Caco-2 (cell line): Measurements from ENCODE around the gene MARS2. TPM values are rescaled to one million over a fixed set of nuclear protein-coding genes. Genes with fewer than 3 reads are reported as not detected.

Experiments used
- BruUV-seq: library from RNA; stranded (reverse); fragments of 400-500 nt; replicated peaks from 2 replicates; lab custom pipeline; 2021; lab: Mats Ljungman, UMichigan
- CTCF ChIA-PET: fragments of 300-600 bp; sonication (Branson Sonifier 250); formaldehyde crosslinking; loops from one replicate; lab custom pipeline; 2022; ENCODE audit warnings: antibody characterized with exemption; lab: Charles Lee
- POLR2A ChIA-PET: fragments of 300-600 bp; sonication (Branson Sonifier 250); formaldehyde crosslinking; loops from one replicate; lab custom pipeline; 2022; ENCODE audit warnings: antibody characterized with exemption; lab: Charles Lee
- DNase-seq, 2 experiments: peaks; one replicate each; pipeline versions ENCODE4 v3.0.0 to v3.0.0-alpha.2; 2020 to 2022
- H3K27me3 ChIP-seq: replicated peaks from 2 replicates; pipeline ENCODE4 v1.6.0; 2011; ENCODE audit warnings: low read length; ENCODE audit not compliant: control insufficient read depth, insufficient read depth
- H3K36me3 ChIP-seq: 2 replicates; pipeline ENCODE4 v1.5.1; 2011; ENCODE audit warnings: low read length; ENCODE audit not compliant: control insufficient read depth, insufficient read depth
- H3K4me1 ChIP-seq: fragments of 250-450 bp; sonication (Bioruptor Pico); 2 replicates; pipeline ENCODE4 v1.5.1; 2020; ENCODE audit warnings: mild to moderate bottlenecking
- H3K4me3 ChIP-seq: 2 replicates; pipeline ENCODE4 v1.5.1; 2011; ENCODE audit warnings: low read depth, mild to moderate bottlenecking, control low read depth, low read length
- H3K9me3 ChIP-seq: fragments of 250-450 bp; sonication (Bioruptor Pico); 2 replicates; pipeline ENCODE4 v1.5.1; 2020; ENCODE audit warnings: mild to moderate bottlenecking, moderate library complexity
- H3K27ac Mint-ChIP-seq: one replicate; pipeline ENCODE4 v1.8.0; 2022; ENCODE audit warnings: mixed read lengths; ENCODE audit not compliant: unreplicated experiment
- H3K27me3 Mint-ChIP-seq: one replicate; pipeline ENCODE4 v1.8.0; 2022; ENCODE audit warnings: mixed read lengths; ENCODE audit not compliant: insufficient read depth, unreplicated experiment
- H3K36me3 Mint-ChIP-seq: one replicate; pipeline ENCODE4 v1.8.0; 2022; ENCODE audit warnings: mild to moderate bottlenecking, mixed read lengths; ENCODE audit not compliant: insufficient read depth, unreplicated experiment
- H3K4me1 Mint-ChIP-seq: one replicate; pipeline ENCODE4 v1.8.0; 2022; ENCODE audit warnings: low read depth, mixed read lengths; ENCODE audit not compliant: unreplicated experiment
- H3K4me3 Mint-ChIP-seq: one replicate; pipeline ENCODE4 v1.8.0; 2022; ENCODE audit warnings: mild to moderate bottlenecking, moderate library complexity, mixed read lengths; ENCODE audit not compliant: unreplicated experiment
- H3K9me3 Mint-ChIP-seq: one replicate; pipeline ENCODE4 v1.8.0; 2022; ENCODE audit warnings: mixed read lengths; ENCODE audit not compliant: unreplicated experiment
- CTCF ChIP-seq, 2 experiments: fragments of 200-600 bp in 1 of 2; IDR thresholded peaks; 1 replicate in 1 of 2; 2 replicates in 1 of 2; pipeline versions ENCODE4 v1.5.1 to v1.8.0; 2011 to 2022; ENCODE audit warnings: antibody characterized with exemption in 1 of 2, control low read depth in 1 of 2, inconsistent platforms in 1 of 2, low read depth in 1 of 2, low read length in 1 of 2, mild to moderate bottlenecking in 1 of 2, moderate library complexity in 1 of 2; ENCODE audit not compliant: insufficient read depth in 1 of 2, severe bottlenecking in 1 of 2, unreplicated experiment in 1 of 2
- intact Hi-C: fragments of 100-400 bp; cut with micrococcal nuclease; formaldehyde crosslinking; loops from one replicate; pipeline ENCODE4 v1.10.0; 2022; ENCODE audit not compliant: unreplicated experiment
- total RNA-seq: library from RNA; stranded (reverse); gene quantifications from 2 replicates; pipeline ENCODE4 v1.2.3, GENCODE V29; 2022

Gene MARS2
- total RNA-seq, 1 experiment from 2014 or later = 13.1 TPM

- Mint-ChIP-seq H3K4me1 (no peaks in the 10 kb centered on the region), H3K27ac (no peak overlapping the region), H3K27me3 (no peaks in the 10 kb centered on the region), H3K9me3 (peaks cover 12% of the 10 kb centered on the region), H3K36me3 (no peaks in the 10 kb centered on the region), H3K4me3 (no peak overlapping the region)
- CTCF ChIA-PET = no interaction called here
- Histone ChIP-seq H3K9me3 (peaks cover 14% of the 10 kb centered on the region; the same call in 1 of the 2 replicates), H3K4me3 (no peak overlapping the region), H3K36me3 (no peaks in the 10 kb centered on the region), H3K27me3 (no peaks in the 10 kb centered on the region), H3K4me1 (no peaks in the 10 kb centered on the region)
- DNase-seq = no peak
- POLR2A ChIA-PET = interaction anchor here (0.5 to 0.7 kb wide), 2 partner anchors 14 to 525 kb away, joined by 3 to 4 read pairs; no protein-coding TSS in a partner anchor
- BruUV-seq = no TSS peak
- TF ChIP-seq CTCF (IDR thresholded peaks at IDR 0.05; ENCODE audit: insufficient read depth in 1 of 2, low read depth in 1 of 2, low read length in 1 of 2, severe bottlenecking in 1 of 2, unreplicated experiment in 1 of 2) = no peak
- intact Hi-C loops = no loop called here
These were observed 38.9 kb upstream of the MARS2 start for GRCh38 chr2:197666277-197666676.

GRCh38 chr2:197668296-197668695, 36.9 kb upstream of the MARS2 start:
- ChIA-PET CTCF (no interaction called here), POLR2A (no interaction called here)
- Histone ChIP-seq H3K27me3 (no peaks in the 10 kb centered on the region), H3K4me1 (no peaks in the 10 kb centered on the region), H3K36me3 (no peaks in the 10 kb centered on the region), H3K4me3 (no peak overlapping the region), H3K9me3 (peaks cover 14% of the 10 kb centered on the region; the same call in 1 of the 2 replicates)
- peaks cover 2% of the 10 kb centered on the region for H3K27me3 Mint-ChIP-seq
- no peak overlapping the region for H3K4me3 Mint-ChIP-seq
- peaks cover 12% of the 10 kb centered on the region for H3K9me3 Mint-ChIP-seq
- no peak for DNase-seq
- BruUV-seq = no TSS peak
- intact Hi-C loops = no loop called here
- TF ChIP-seq CTCF (IDR thresholded peaks at IDR 0.05; ENCODE audit: insufficient read depth in 1 of 2, low read depth in 1 of 2, low read length in 1 of 2, severe bottlenecking in 1 of 2, unreplicated experiment in 1 of 2) = no peak
- H3K4me1 Mint-ChIP-seq = no peaks in the 10 kb centered on the region
- no peaks in the 10 kb centered on the region for H3K36me3 Mint-ChIP-seq
- H3K27ac Mint-ChIP-seq = no peak overlapping the region

- Histone ChIP-seq H3K9me3 (peaks cover 10% of the 10 kb centered on the region; the same call in 1 of the 2 replicates), H3K4me1 (no peaks in the 10 kb centered on the region), H3K36me3 (no peaks in the 10 kb centered on the region), H3K27me3 (no peaks in the 10 kb centered on the region), H3K4me3 (no peak overlapping the region)
- no peak overlapping the region for H3K4me3 Mint-ChIP-seq
- intact Hi-C loops = no loop called here
- H3K27ac Mint-ChIP-seq = no peak overlapping the region
- H3K9me3 Mint-ChIP-seq = peaks cover 12% of the 10 kb centered on the region
- no peaks in the 10 kb centered on the region for H3K4me1 Mint-ChIP-seq
- ChIA-PET POLR2A (no interaction called here), CTCF (no interaction called here)
- DNase-seq = no peak
- no TSS peak for BruUV-seq
- H3K36me3 Mint-ChIP-seq = no peaks in the 10 kb centered on the region
- TF ChIP-seq CTCF (IDR thresholded peaks at IDR 0.05; ENCODE audit: insufficient read depth in 1 of 2, low read depth in 1 of 2, low read length in 1 of 2, severe bottlenecking in 1 of 2, unreplicated experiment in 1 of 2) = no peak
- peaks cover 2% of the 10 kb centered on the region for H3K27me3 Mint-ChIP-seq
These were observed 36.1 kb upstream of the MARS2 start for GRCh38 chr2:197669077-197669476.
